Endodermal cell (in vitro differentiated cells): ENCODE data around the gene KIAA0040. TPM values are rescaled to one million over a fixed set of nuclear protein-coding genes. Genes with fewer than 3 reads are reported as not detected.

Source experiments
- DNase-seq: peaks from one replicate; pipeline ENCODE4 v3.0.0-alpha.2; 2017
- H3K27ac ChIP-seq: 2 replicates; pipeline ENCODE4 v1.5.1; 2013; ENCODE audit warnings: mild to moderate bottlenecking, low read depth, low read length, moderate library complexity
- H3K27me3 ChIP-seq: 2 replicates; pipeline ENCODE4 v1.6.1; 2013; ENCODE audit warnings: mild to moderate bottlenecking, low read length, moderate library complexity; ENCODE audit not compliant: insufficient read depth, control insufficient read depth, poor library complexity, severe bottlenecking
- H3K36me3 ChIP-seq: 2 replicates; pipeline ENCODE4 v1.7.0; 2013; ENCODE audit warnings: mild to moderate bottlenecking, low read length, moderate library complexity; ENCODE audit not compliant: control insufficient read depth, insufficient read depth
- H3K4me1 ChIP-seq: one replicate; pipeline ENCODE4 v1.7.0; 2013; ENCODE audit warnings: low read length; ENCODE audit not compliant: control insufficient read depth, insufficient read depth
- H3K4me3 ChIP-seq: 2 replicates; pipeline ENCODE4 v1.5.1; 2013; ENCODE audit warnings: mild to moderate bottlenecking, low read length, moderate library complexity
- H3K9ac ChIP-seq: 2 replicates; pipeline ENCODE4 v1.6.1; 2013; ENCODE audit warnings: mild to moderate bottlenecking, low read length, moderate library complexity; ENCODE audit not compliant: poor library complexity, severe bottlenecking; ENCODE audit errors: extremely low read depth
- H3K9me3 ChIP-seq: 2 replicates; pipeline ENCODE4 v1.6.1; 2013; ENCODE audit warnings: mild to moderate bottlenecking, low read length, moderate library complexity; ENCODE audit not compliant: control insufficient read depth
- H3K27ac Mint-ChIP-seq: 2 replicates; pipeline ENCODE4 v1.8.0; 2020; ENCODE audit warnings: mixed read lengths
- H3K27me3 Mint-ChIP-seq: 2 replicates; pipeline ENCODE4 v1.8.0; 2021; ENCODE audit warnings: mild to moderate bottlenecking, mixed read lengths; ENCODE audit not compliant: insufficient read depth
- H3K36me3 Mint-ChIP-seq: 2 replicates; pipeline ENCODE4 v1.8.0; 2020; ENCODE audit warnings: low read depth, mixed read lengths
- H3K4me1 Mint-ChIP-seq: 2 replicates; pipeline ENCODE4 v1.8.0; 2020; ENCODE audit warnings: mixed read lengths
- H3K4me3 Mint-ChIP-seq: 2 replicates; pipeline ENCODE4 v1.8.0; 2020; ENCODE audit warnings: mild to moderate bottlenecking, moderate library complexity, mixed read lengths
- H3K9me3 Mint-ChIP-seq: 2 replicates; pipeline ENCODE4 v1.8.0; 2020; ENCODE audit warnings: mild to moderate bottlenecking, mixed read lengths
- CTCF ChIP-seq: fragments of 200-600 bp; sonication (generic); conservative IDR thresholded peaks from 2 replicates; pipeline ENCODE4 v1.5.0; 2021; ENCODE audit warnings: antibody characterized with exemption, mild to moderate bottlenecking
- WGBS, 2 experiments: methylation state at CpG; one replicate each; pipeline versions ENCODE4 v1.1.5 to v1.1.7; 2013; ENCODE audit warnings: missing lambda C conversion rate in 2 of 2, mixed read lengths in 1 of 2; ENCODE audit not compliant: insufficient coverage in 1 of 2, insufficient read length in 1 of 2; 5-methylcytosine and 5-hydroxymethylcytosine counted together
- total RNA-seq, 2 donors: library from RNA; stranded (reverse); fragmentation: NEBNext Ultra II Directional in 1 of 2; extraction: Animal tissue kit (Norgen Biotek cat#: 25700) in 1 of 2; gene quantifications; 2 replicates in 1 of 2; 3 replicates in 1 of 2; pipeline ENCODE4 v1.2.1, GENCODE V29; 2021

Gene KIAA0040
- total RNA-seq, 2 donors from 2014 or later: 9.2 to 12.9 TPM

GRCh38 chr1:175155473-175155856 is 37.1 kb downstream of the KIAA0040 start:
- Histone ChIP-seq H3K9me3 (no peaks in the 10 kb centered on the region), H3K27ac (no peak overlapping the region), H3K4me3 (no peak overlapping the region), H3K36me3 (peaks cover 12% of the 10 kb centered on the region), H3K9ac (no peak overlapping the region), H3K4me1 (no peaks in the 10 kb centered on the region), H3K27me3 (peaks cover 60% of the 10 kb centered on the region)
- WGBS, 2 experiments: 89 to 94% methylated on average over 2 to 4 of the region's 4 CpGs
- Mint-ChIP-seq H3K4me1 (peaks cover 1% of the 10 kb centered on the region), H3K4me3 (no peak overlapping the region), H3K27ac (no peak overlapping the region), H3K36me3 (peaks cover 10% of the 10 kb centered on the region), H3K9me3 (no peaks in the 10 kb centered on the region), H3K27me3 (peaks cover 78% of the 10 kb centered on the region)
- TF ChIP-seq CTCF: no peak
- DNase-seq: no peak

DNA sequence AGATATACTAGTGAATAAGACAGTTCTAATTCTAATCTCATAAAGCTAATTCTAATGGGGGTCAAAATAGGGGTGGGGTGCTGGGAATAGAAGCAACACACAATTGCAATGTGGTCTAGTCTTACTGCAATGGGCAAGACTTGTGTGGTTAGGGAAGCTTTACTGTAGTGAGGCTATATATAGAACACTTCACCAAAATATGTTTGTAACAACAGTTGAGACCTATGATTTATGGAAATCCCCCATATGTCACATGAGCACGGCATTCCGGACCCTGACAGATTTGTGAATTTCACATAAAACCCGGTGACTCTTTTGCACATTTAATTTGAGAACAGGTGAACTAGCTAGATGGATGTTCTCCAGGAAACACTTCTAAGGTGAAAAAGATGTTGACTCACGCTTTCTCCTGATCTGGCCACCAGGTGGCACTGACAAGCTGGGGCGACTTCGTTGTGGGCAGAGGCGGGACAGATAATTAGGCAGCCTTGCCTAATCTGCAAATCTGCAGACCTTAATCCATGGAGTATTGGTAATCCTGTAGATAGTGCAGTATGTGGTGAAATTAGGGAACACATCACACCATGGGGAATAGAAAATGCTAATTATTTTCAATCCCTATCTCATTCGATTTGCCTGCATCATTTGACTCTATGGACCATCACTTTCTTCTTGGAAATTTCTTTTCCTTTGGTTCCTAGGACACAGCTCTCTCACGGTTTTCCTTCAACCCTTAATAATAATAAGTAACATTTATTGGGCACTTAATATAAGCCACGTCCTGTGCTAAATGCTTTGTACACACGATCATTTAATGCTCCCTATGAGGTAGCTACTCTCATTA is 37.7 kb downstream of the KIAA0040 start:
- Mint-ChIP-seq H3K4me1 (peaks cover 1% of the 10 kb centered on the region), H3K9me3 (no peaks in the 10 kb centered on the region), H3K4me3 (no peak overlapping the region), H3K27ac (no peak overlapping the region), H3K27me3 (peaks cover 83% of the 10 kb centered on the region), H3K36me3 (peaks cover 4% of the 10 kb centered on the region)
- Histone ChIP-seq H3K9me3 (no peaks in the 10 kb centered on the region), H3K4me1 (no peaks in the 10 kb centered on the region), H3K36me3 (peaks cover 6% of the 10 kb centered on the region), H3K27ac (no peak overlapping the region), H3K4me3 (no peak overlapping the region), H3K9ac (no peak overlapping the region), H3K27me3 (peaks cover 66% of the 10 kb centered on the region)
- DNase-seq: peak; percentile 94
- TF ChIP-seq CTCF: peak; percentile 96
- WGBS, 2 experiments: 27 to 46% methylated on average over 8 to 11 of the region's 11 CpGs

GRCh38 chr1:175152006-175152652 is 40.4 kb downstream of the KIAA0040 start:
- peak; percentile 95 for TF ChIP-seq CTCF
- H3K4me3 ChIP-seq: no peak overlapping the region

More at GRCh38 chr1:175152006-175152652, 40.4 kb downstream of the KIAA0040 start:
- Histone ChIP-seq H3K9ac (no peak overlapping the region), H3K27ac (no peak overlapping the region), H3K4me1 (no peaks in the 10 kb centered on the region), H3K27me3 (peaks cover 67% of the 10 kb centered on the region), H3K9me3 (no peaks in the 10 kb centered on the region), H3K36me3 (no peaks in the 10 kb centered on the region)
- Mint-ChIP-seq H3K4me1 (peaks cover 1% of the 10 kb centered on the region), H3K4me3 (no peak overlapping the region), H3K36me3 (no peaks in the 10 kb centered on the region), H3K27ac (no peak overlapping the region), H3K9me3 (no peaks in the 10 kb centered on the region), H3K27me3 (peaks cover 74% of the 10 kb centered on the region)
- DNase-seq: peak; percentile 92
- 20% methylated on average over 13 of the region's 15 CpGs; no CpG with 5 or more reads in 1 of the 2 experiments for WGBS, 2 experiments
